Amygdala (tissue), 56 donors: ENCODE measurements around the gene TMEM198.

Experiments used
- DNase-seq, 56 donors: peaks; one replicate each; lab custom pipeline; 2025; lab: John Stamatoyannopoulos, UW

The TMEM198 gene, protein sequence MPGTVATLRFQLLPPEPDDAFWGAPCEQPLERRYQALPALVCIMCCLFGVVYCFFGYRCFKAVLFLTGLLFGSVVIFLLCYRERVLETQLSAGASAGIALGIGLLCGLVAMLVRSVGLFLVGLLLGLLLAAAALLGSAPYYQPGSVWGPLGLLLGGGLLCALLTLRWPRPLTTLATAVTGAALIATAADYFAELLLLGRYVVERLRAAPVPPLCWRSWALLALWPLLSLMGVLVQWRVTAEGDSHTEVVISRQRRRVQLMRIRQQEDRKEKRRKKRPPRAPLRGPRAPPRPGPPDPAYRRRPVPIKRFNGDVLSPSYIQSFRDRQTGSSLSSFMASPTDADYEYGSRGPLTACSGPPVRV

GRCh38 chr2:219543596-219544358, at the start of gene TMEM198, which contains the start of gene CHPF:
TMEM198 (plus strand) TSS chr2:219544028; CDS start chr2:219544728, 700 bp downstream.
CHPF (minus strand) TSS chr2:219543809; CDS start chr2:219543538, 271 bp downstream.
- DNase-seq: peak; percentile 59 to 100 (median 98)

- no peak for DNase-seq
These were observed 48.8 kb upstream of the TMEM198 start for GRCh38 chr2:219494952-219495530.

DNA sequence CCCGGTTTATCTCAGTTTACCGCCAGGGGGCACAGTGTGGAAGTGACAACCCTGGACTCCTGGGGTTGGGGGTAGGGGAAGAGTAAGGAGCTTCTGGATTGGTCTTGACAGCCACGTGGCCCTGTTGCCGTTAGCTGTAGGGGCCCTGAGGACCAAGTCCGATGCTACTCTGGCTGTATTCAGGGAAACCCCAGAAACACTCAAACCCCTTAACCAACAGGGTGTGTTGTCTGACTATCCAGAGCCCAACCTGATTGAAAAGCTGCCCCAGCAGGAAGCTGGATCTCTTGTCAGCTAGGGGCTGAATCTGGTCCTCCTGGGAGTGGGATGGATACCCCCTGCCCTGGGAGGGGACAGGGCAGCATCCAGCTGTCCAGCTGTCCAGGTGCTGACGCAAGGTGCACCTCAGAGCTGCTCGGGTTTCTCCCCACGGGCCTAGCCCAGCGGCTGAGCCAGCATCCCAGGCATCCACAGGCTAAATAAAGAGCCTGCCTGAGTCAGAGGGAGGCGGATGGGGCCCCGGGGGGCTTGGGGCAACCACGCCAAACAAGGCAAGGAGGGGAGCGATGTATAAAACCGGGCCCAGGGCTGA, 48.2 kb upstream of the TMEM198 start:
- peak in 46 of 56 donors; percentile 5 to 69 (median 36) for DNase-seq

DNA sequence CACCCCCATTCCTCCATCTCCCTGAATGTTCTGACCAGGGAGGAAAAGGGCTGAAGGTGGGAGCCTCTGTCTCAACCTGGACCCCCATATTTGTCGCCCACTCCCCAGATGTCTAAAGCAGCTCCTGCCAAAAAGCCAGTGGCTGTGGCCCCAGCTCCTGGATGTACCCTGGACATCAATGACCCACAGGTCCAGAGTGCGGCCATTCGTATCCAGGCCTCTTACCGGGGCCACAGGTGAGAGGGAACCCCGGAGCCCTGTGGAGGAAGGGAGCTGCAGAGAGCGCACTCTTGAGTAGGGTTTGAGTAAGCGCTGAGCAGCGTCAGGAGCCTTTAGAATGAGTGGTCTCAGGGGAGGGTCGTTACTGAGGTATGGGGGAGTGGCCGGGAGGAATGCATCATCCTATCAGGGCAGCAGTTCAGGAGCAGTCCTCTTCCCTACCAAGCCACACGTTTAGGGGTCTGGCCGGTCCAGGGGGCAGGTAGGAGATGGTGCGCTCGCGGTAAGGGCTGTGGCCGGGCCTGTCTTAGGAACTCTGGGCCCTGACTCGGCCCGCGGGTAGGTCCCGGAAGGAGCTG, 47.5 kb upstream of the TMEM198 start:
- DNase-seq: no peak

- DNase-seq: peak in 3 of 56 donors; percentile 17 to 20 (median 20)
These were observed 46.9 kb upstream of the TMEM198 start for GRCh38 chr2:219496825-219497494.

DNA sequence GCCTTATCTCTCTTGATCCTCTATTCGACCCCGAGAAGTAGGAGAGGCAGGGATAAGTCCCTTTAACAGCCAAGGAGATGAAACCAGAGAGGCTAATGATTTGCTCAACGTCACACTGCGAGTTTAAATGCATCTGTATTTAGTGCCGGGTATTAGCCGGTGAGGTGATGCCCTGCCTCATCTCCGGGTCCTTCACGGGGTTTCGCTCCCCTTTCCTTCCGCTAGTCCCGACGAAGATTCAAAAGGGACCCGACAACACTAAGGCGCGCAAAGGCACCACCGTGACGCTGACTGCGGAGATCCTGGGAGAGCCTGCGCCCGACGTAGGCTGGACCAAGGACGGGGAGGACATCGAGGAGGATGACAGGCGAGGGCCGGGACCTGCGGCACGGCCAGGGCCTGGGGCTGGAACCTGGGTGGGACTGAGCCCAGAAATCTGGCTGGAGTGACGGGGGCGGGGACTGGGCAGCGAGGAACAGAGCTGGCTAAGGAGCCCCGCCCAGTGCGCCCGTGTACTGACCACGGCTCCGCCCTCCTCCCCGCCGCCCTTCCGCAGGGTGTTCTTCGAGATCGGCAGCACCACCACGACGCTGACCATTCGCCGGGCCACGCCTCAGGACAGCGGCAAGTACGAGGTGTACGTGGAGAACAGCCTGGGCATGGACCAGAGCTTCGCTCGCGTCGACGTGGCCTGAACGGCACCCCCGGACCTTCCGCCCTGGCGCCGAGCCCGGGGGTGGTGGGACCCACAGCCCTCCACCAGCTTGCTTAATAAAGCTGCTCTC, 46.1 kb upstream of the TMEM198 start:
- peak in 27 of 56 donors; percentile 13 to 67 (median 33) for DNase-seq

DNA sequence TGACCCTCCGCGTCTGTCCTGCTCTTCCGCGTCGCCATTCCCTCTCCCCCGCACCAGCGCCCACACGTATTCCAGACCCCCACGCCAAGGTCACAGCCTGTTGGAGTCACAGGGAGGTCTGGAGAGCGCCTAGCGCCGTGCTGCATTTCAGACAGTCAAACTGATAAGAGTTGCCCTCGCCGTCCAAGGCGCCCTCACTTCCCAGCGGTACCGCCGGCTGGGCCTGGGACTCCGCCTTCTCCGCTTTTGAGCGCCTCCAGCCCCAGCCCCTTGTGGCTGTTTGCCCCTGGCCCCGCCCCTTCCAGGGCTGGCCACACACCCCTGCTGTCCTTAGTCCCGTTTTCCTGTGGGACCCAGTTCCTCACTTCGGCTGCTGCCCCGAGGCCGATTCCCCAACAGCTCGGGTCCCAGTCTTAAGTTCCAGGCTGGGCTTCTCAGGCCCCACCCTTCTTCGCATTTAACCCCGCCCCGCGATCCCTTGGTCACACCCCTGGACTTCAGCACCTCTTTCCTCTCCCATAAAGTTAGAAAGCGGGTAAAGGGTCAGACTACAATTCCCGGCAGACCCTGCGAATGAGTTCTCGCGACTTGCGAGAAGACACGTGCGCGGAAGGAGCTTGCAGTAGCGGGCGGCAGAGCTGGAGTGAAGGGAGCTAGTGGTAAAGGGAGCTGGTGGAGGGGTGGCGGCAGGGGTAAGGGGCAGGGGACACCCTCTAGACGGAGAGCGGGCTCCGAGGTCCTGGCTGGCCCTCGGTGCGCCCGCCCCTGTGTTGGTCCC, 45.4 kb upstream of the TMEM198 start, which contains the start of gene GMPPA:
TSS of gene GMPPA (plus strand) at position 612 of the 778 bp plus-strand sequence. CDS start 1,085 bp downstream, outside the sequence.
- peak; percentile 36 to 95 (median 87) for DNase-seq

- DNase-seq: no peak
These were observed 44.8 kb upstream of the TMEM198 start for GRCh38 chr2:219499058-219499307.

DNA sequence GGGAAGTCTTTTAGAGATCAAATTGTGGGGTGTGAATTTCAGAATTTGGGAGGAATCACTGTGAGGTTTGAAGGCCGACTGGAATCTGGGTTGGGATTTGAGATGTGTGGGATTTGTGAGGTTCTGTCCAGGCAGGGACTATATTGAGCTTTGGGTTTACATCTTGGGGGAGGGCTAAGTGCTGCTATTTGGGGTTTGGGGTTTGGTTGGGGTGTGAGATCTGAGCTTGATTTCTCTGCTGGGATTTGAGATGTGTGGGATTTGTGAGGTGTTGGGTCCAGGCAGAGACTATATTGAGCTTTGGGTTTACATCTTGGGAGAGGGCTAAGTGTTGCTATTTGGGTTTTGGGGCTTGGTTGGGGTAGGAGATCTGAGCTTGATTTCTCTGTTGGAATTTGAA, 44.3 kb upstream of the TMEM198 start:
- DNase-seq: no peak

- DNase-seq: no peak
These were observed 43.7 kb upstream of the TMEM198 start for GRCh38 chr2:219500135-219500534.

- no peak for DNase-seq
These were observed 42.0 kb upstream of the TMEM198 start for GRCh38 chr2:219501849-219502248.

GRCh38 chr2:219502618-219503017, 41.2 kb upstream of the TMEM198 start:
- DNase-seq: no peak

GRCh38 chr2:219505585-219505984, 38.2 kb upstream of the TMEM198 start:
- no peak for DNase-seq

DNA sequence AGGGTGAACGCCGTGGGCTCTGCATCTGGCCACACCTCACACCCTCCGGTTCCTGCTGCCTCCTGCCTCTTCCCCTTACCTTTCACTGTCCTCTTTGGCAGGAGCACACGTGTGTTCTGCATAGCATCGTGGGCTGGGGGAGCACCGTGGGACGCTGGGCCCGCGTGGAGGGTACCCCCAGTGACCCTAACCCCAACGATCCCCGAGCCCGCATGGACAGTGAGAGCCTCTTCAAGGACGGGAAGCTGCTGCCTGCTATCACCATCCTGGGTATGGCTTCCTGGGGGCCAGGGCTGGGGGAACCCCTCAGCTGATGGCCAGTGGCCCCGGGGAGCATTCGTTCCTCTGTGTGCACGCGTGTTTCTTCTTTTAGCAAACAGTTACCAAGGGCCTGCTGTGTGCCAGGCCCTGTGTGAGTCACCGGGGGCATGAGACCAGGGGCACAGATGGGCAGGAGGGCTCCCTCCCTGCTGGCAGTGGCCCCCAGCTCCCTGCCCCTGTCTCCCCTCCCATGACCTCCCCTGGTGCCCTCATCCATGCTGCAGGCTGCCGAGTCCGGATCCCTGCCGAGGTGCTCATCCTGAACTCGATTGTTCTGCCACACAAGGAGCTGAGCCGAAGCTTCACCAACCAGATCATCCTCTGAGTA, 37.6 kb upstream of the TMEM198 start:
- no peak for DNase-seq

DNA sequence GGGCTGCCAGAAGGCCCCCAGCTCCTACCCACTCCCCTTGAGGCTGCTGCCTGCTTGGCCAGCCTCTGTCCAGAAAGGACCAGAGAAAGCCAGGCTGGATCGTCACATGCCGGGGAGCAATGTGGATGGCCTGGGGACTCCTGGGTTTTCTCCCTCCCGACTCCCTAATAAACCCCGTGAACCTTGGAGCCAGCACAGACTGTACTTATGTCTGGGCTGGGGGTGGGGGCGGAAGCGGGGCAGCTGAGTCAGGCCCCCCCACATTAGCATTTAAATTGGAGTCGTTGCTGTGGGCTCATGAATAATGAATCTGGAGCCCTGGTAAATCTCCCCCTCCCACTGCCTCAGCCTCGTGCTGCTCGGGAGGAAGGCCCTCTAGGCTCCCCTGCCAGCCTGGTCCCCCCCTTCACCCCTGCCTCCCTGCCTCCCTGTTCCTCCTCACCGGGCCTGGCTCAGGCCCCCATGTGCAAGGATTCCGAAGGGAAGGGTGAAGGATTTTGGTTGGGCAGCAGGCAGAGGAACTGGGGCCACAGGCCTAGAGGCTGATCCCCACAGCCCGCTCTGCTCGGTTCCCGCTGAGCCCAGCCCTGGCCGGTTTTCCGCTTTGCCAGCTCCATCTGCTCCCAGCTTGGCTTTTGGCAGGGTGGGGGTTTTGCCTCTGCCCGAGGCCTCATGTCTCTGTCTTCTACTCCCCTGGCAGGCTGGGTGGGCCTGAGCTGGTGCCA, 36.9 kb upstream of the TMEM198 start:
- peak in 3 of 56 donors; percentile 6 to 20 (median 14) for DNase-seq

GRCh38 chr2:219507581-219508443, 36.0 kb upstream of the TMEM198 start:
- DNase-seq: no peak
